B cell (primary cell): ENCODE measurements around the gene IQCC. TPM values are rescaled to one million over a fixed set of nuclear protein-coding genes. Genes with fewer than 3 reads are reported as not detected.

ENCODE experiments used
- ATAC-seq: fragments of 200-7000 bp; cut with Tn5 transposase; one replicate; pipeline ENCODE4 v1.10.0; 2021; ENCODE audit warnings: low read depth, mild to moderate bottlenecking, moderate number of reproducible peaks, moderate library complexity
- CTCF ChIA-PET: fragments of 350-600 bp; sonication (Branson Sonifier 250); formaldehyde crosslinking; loops from one replicate; lab custom pipeline; 2021; ENCODE audit warnings: antibody characterized with exemption, inconsistent platforms; lab: Charles Lee
- POLR2A ChIA-PET: fragments of 350-600 bp; sonication (Branson Sonifier 250); formaldehyde crosslinking; loops from one replicate; lab custom pipeline; 2021; ENCODE audit warnings: antibody characterized with exemption; lab: Charles Lee
- DNase-seq: peaks from one replicate; pipeline ENCODE4 v3.0.0; 2013
- H2AFZ ChIP-seq: 2 replicates; pipeline ENCODE4 v1.6.1; 2012; ENCODE audit warnings: mild to moderate bottlenecking, low read depth, low read length; ENCODE audit not compliant: insufficient read depth, poor library complexity, severe bottlenecking
- H3K27ac ChIP-seq, 2 donors: 1 replicate in 1 of 2; 2 replicates in 1 of 2; pipeline ENCODE4 v1.5.1; 2012 to 2013; ENCODE audit warnings: low read length in 2 of 2, mild to moderate bottlenecking in 2 of 2, moderate library complexity in 1 of 2
- H3K27me3 ChIP-seq, 4 experiments: fragments of 200-600 bp in 1 of 4; sonication (generic) in 1 of 4; replicated peaks in 1 of 4; 1 replicate in 2 of 4; 2 replicates in 2 of 4; pipeline versions ENCODE4 v1.6.1 to v1.7.0; 2013 to 2016; ENCODE audit warnings: low read length in 3 of 4, mild to moderate bottlenecking in 2 of 4, mixed read lengths in 1 of 4, moderate library complexity in 1 of 4; ENCODE audit not compliant: insufficient read depth in 4 of 4, control insufficient read depth in 3 of 4; ENCODE audit errors: control extremely low read depth in 1 of 4
- H3K36me3 ChIP-seq, 2 experiments: replicated peaks in 1 of 2; 1 replicate in 1 of 2; 2 replicates in 1 of 2; pipeline versions ENCODE4 v1.6.1 to v1.7.1; 2013; ENCODE audit warnings: low read length in 1 of 2; ENCODE audit not compliant: insufficient read depth in 2 of 2, control insufficient read depth in 1 of 2; ENCODE audit errors: control extremely low read depth in 1 of 2, extremely low read depth in 1 of 2
- H3K4me1 ChIP-seq, 2 donors: fragments of 200-600 bp in 1 of 2; sonication (generic) in 1 of 2; 1 replicate in 1 of 2; 2 replicates in 1 of 2; pipeline versions ENCODE4 v1.5.1 to v1.6.1; 2013 to 2017; ENCODE audit warnings: low read length in 2 of 2; ENCODE audit not compliant: control insufficient read depth in 2 of 2, insufficient read depth in 2 of 2
- H3K4me2 ChIP-seq: replicated peaks from 2 replicates; pipeline ENCODE3; 2012; ENCODE audit warnings: mild to moderate bottlenecking, low read depth, low read length; ENCODE audit not compliant: poor library complexity, severe bottlenecking
- H3K4me3 ChIP-seq, 5 experiments: fragments of 200-600 bp in 1 of 5; sonication (generic) in 1 of 5; 1 replicate in 3 of 5; 2 replicates in 2 of 5; pipeline versions ENCODE4 v1.5.1 to v1.7.0; 2011 to 2016; ENCODE audit warnings: low read length in 4 of 5, mild to moderate bottlenecking in 4 of 5, low read depth in 2 of 5, control low read depth in 1 of 5, moderate library complexity in 1 of 5; ENCODE audit not compliant: insufficient read depth in 1 of 5; ENCODE audit errors: control extremely low read depth in 1 of 5, extremely low read depth in 1 of 5
- H3K79me2 ChIP-seq: fragments of 200-600 bp; sonication (generic); one replicate; pipeline ENCODE4 v1.6.0; 2016; ENCODE audit warnings: low read length; ENCODE audit not compliant: control insufficient read depth, insufficient read depth
- H3K9ac ChIP-seq: fragments of 200-600 bp; sonication (generic); 2 replicates; pipeline ENCODE4 v1.6.1; 2017; ENCODE audit warnings: mild to moderate bottlenecking, low read length, moderate library complexity
- H3K9me3 ChIP-seq, 3 donors: one replicate each; pipeline versions ENCODE4 v1.6.1 to v1.7.1; 2013; ENCODE audit warnings: low read length in 2 of 3; ENCODE audit not compliant: control insufficient read depth in 2 of 3, insufficient read depth in 1 of 3; ENCODE audit errors: control extremely low read depth in 1 of 3
- H4K20me1 ChIP-seq: 2 replicates; pipeline ENCODE4 v1.6.0; 2012; ENCODE audit warnings: mild to moderate bottlenecking, low read length; ENCODE audit not compliant: insufficient read depth, control insufficient read depth, poor library complexity, severe bottlenecking
- H3K27ac Mint-ChIP-seq: one replicate; pipeline ENCODE4 v1.8.0; 2021; ENCODE audit warnings: mixed read lengths
- H3K27me3 Mint-ChIP-seq: one replicate; pipeline ENCODE4 v1.8.0; 2021; ENCODE audit warnings: mixed read lengths
- H3K4me1 Mint-ChIP-seq: one replicate; pipeline ENCODE4 v1.8.0; 2021; ENCODE audit warnings: mixed read lengths
- H3K4me3 Mint-ChIP-seq: one replicate; pipeline ENCODE4 v1.8.0; 2021; ENCODE audit warnings: mixed read lengths
- H3K9me3 Mint-ChIP-seq: one replicate; pipeline ENCODE4 v1.8.0; 2022; ENCODE audit warnings: mixed read lengths; ENCODE audit not compliant: insufficient read depth
- CTCF ChIP-seq: fragments of 200-600 bp; IDR thresholded peaks from one replicate; pipeline ENCODE4 v1.8.0; 2022; ENCODE audit warnings: antibody characterized with exemption, mild to moderate bottlenecking
- EZH2 ChIP-seq: IDR thresholded peaks from 2 replicates; pipeline ENCODE4 v1.6.1; 2012; ENCODE audit warnings: borderline replicate concordance, low read depth, mild to moderate bottlenecking, moderate library complexity, low read length; ENCODE audit not compliant: insufficient read depth, poor library complexity, severe bottlenecking
- WGBS: methylation state at CpG from one replicate; pipeline ENCODE4 v1.1.5; 2013; ENCODE audit warnings: missing lambda C conversion rate; ENCODE audit not compliant: insufficient coverage; 5-methylcytosine and 5-hydroxymethylcytosine counted together
- intact Hi-C: fragments of 100-400 bp; cut with micrococcal nuclease; formaldehyde crosslinking; loops from one replicate; pipeline ENCODE4 v1.10.0; 2022
- polyA plus RNA-seq: library from polyadenylated mRNA; depleted of rRNA; stranded (reverse); fragments of >200 nt; gene quantifications from 2 replicates; pipeline ENCODE4 v1.2.3, GENCODE V29; 2012
- total RNA-seq, 2 donors: library from RNA; stranded (reverse); fragments of 120-200 nt in 1 of 2; gene quantifications; 1 replicate in 1 of 2; 2 replicates in 1 of 2; pipeline versions ENCODE4 v1.2.3 to v1.2.4, GENCODE V29; 2013 to 2022

IQCC gene
- total and polyA plus RNA-seq, 2 donors (not counting 1 experiment from before 2014, with no cell fraction given) = 2.0 to 2.1 TPM

GRCh38 chr1:32180186-32181060, 25.0 kb upstream of the IQCC start:
- no peaks in the 10 kb centered on the region for H3K27me3 ChIP-seq
- ATAC-seq = no peak
- DNase-seq = no peak

GRCh38 chr1:32181065-32181464, 24.4 kb upstream of the IQCC start:
- no peak overlapping the region for H2AFZ ChIP-seq
- H4K20me1 ChIP-seq = peaks cover 28% of the 10 kb centered on the region
- H3K9me3 ChIP-seq = no peaks in the 10 kb centered on the region
- peaks cover 21 to 31% of the 10 kb centered on the region in 2 donors for H3K4me1 ChIP-seq
- DNase-seq (no peak), ATAC-seq (no peak)
- H3K27ac Mint-ChIP-seq = peak overlapping the region; percentile 84
- H3K4me3 ChIP-seq = peak overlapping the region in 2 of 5 experiments; percentile 73 to 92
- H3K27me3 Mint-ChIP-seq = no peaks in the 10 kb centered on the region
- H3K27ac ChIP-seq = peak overlapping the region in 1 of 2 donors; percentile 90
- TF ChIP-seq EZH2 (no peak), CTCF (no peak)
- H3K79me2 ChIP-seq = peaks cover 52% of the 10 kb centered on the region
- H3K9me3 Mint-ChIP-seq = no peaks in the 10 kb centered on the region
- H3K4me1 Mint-ChIP-seq = peaks cover 40% of the 10 kb centered on the region
- peak overlapping the region; percentile 99 for H3K4me2 ChIP-seq
- H3K9ac ChIP-seq = peak overlapping the region; percentile 82
- POLR2A ChIA-PET = interaction anchor here (0.7 to 2.0 kb wide), 2 partner anchors 20 to 60 kb away, joined by 3 to 11 read pairs; partner anchors contain the start of gene CCDC28B
- H3K36me3 ChIP-seq = peaks cover 0 to 23% of the 10 kb centered on the region in 2 experiments
- H3K4me3 Mint-ChIP-seq = peak overlapping the region; percentile 96
- WGBS = 92% methylated on average over 9 of the region's 9 CpGs
- intact Hi-C loops = no loop called here
- CTCF ChIA-PET = interaction anchor here (0.8 to 2.0 kb wide), 3 partner anchors 14 to 116 kb away, joined by 3 to 6 read pairs (median 3); no protein-coding TSS in a partner anchor
- no peaks in the 10 kb centered on the region for H3K27me3 ChIP-seq

More at GRCh38 chr1:32180186-32181060, 25.0 kb upstream of the IQCC start:
- peak overlapping the region; percentile 82 for H3K9ac ChIP-seq
- Mint-ChIP-seq H3K4me3 (peak overlapping the region; percentile 96), H3K4me1 (peaks cover 39% of the 10 kb centered on the region), H3K27ac (peak overlapping the region; percentile 84), H3K9me3 (no peaks in the 10 kb centered on the region), H3K27me3 (no peaks in the 10 kb centered on the region)
- 5% methylated on average over 25 of the region's 36 CpGs for WGBS
- intact Hi-C loops = loop anchor here (1.0 kb wide), 2 partner anchors 73 to 171 kb away; no protein-coding TSS in a partner anchor
- H3K4me2 ChIP-seq = peak overlapping the region; percentile 99
- peaks cover 0 to 22% of the 10 kb centered on the region in 2 experiments for H3K36me3 ChIP-seq
- H2AFZ ChIP-seq = peak overlapping the region; percentile 85
- CTCF ChIA-PET = interaction anchor here (0.9 to 2.0 kb wide), 6 partner anchors 35 to 116 kb away, joined by 3 to 6 read pairs (median 3); no protein-coding TSS in a partner anchor
- H3K4me1 ChIP-seq = peaks cover 21 to 31% of the 10 kb centered on the region in 2 donors
- peaks cover 49% of the 10 kb centered on the region for H3K79me2 ChIP-seq
- TF ChIP-seq EZH2 = no peak
- POLR2A ChIA-PET = interaction anchor here (0.5 to 2.0 kb wide), 10 partner anchors 20 to 156 kb away, joined by 3 to 11 read pairs (median 4); partner anchors contain the start of genes CCDC28B, HDAC1, MARCKSL1 and TMEM39B
- H4K20me1 ChIP-seq = peaks cover 23% of the 10 kb centered on the region
- peak overlapping the region; percentile 76 to 90 for H3K27ac ChIP-seq
- peak overlapping the region; percentile 71 to 92 (median 76) for H3K4me3 ChIP-seq
- H3K9me3 ChIP-seq = no peaks in the 10 kb centered on the region
